Karpas-422 (cell line): ENCODE data around the gene FNDC3B. TPM values are rescaled to one million over a fixed set of nuclear protein-coding genes. Genes with fewer than 3 reads are reported as not detected.

Experiments used
- DNase-seq: peaks from one replicate; pipeline ENCODE4 v3.0.0-alpha.2; 2015
- H2AFZ ChIP-seq: fragments of 200-600 bp; sonication (generic); 2 replicates; pipeline ENCODE4 v1.6.1; 2014; ENCODE audit warnings: antibody characterized with exemption, low read length, mixed read lengths
- H3K27ac ChIP-seq: fragments of 200-600 bp; sonication (generic); 2 replicates; pipeline ENCODE4 v1.5.1; 2014; ENCODE audit warnings: mild to moderate bottlenecking, low read length, moderate library complexity
- H3K27me3 ChIP-seq: fragments of 200-600 bp; sonication (generic); 2 replicates; pipeline ENCODE4 v1.6.1; 2014; ENCODE audit warnings: low read length, mixed read lengths
- H3K36me3 ChIP-seq: fragments of 200-600 bp; sonication (generic); 2 replicates; pipeline ENCODE4 v1.6.1; 2014; ENCODE audit warnings: low read length, mixed read lengths; ENCODE audit not compliant: insufficient read depth
- H3K4me1 ChIP-seq: fragments of 200-600 bp; sonication (generic); 2 replicates; pipeline ENCODE4 v1.6.1; 2014; ENCODE audit warnings: mild to moderate bottlenecking, low read length, mixed read lengths
- H3K4me2 ChIP-seq: fragments of 200-600 bp; sonication (generic); 2 replicates; pipeline ENCODE4 v1.6.1; 2014; ENCODE audit warnings: low read length, low read depth, mild to moderate bottlenecking; ENCODE audit not compliant: poor library complexity, severe bottlenecking
- H3K4me3 ChIP-seq: fragments of 200-600 bp; sonication (generic); 2 replicates; pipeline ENCODE4 v1.5.1; 2014; ENCODE audit warnings: mild to moderate bottlenecking, antibody characterized with exemption, low read length, mixed read lengths
- H3K79me2 ChIP-seq: fragments of 200-600 bp; sonication (generic); 2 replicates; pipeline ENCODE4 v1.6.1; 2014; ENCODE audit warnings: mild to moderate bottlenecking, low read length, mixed read lengths
- H3K9ac ChIP-seq: fragments of 200-600 bp; sonication (generic); 2 replicates; pipeline ENCODE4 v1.6.0; 2014; ENCODE audit warnings: low read length
- H3K9me2 ChIP-seq: fragments of 200-600 bp; sonication (generic), shearing (Covaris generic); replicated peaks from 2 replicates; pipeline ENCODE4 v1.6.0; 2014; ENCODE audit warnings: mild to moderate bottlenecking, low read length, moderate library complexity; ENCODE audit not compliant: insufficient read depth
- H3K9me3 ChIP-seq: fragments of 300-700, 200-600 bp; sonication (generic); 2 replicates; pipeline ENCODE4 v1.6.1; 2014; ENCODE audit warnings: low read length, mixed read lengths
- H4K20me1 ChIP-seq: fragments of 200-600 bp; sonication (generic); 2 replicates; pipeline ENCODE4 v1.6.1; 2014; ENCODE audit warnings: mild to moderate bottlenecking, antibody characterized with exemption, low read length, low read depth; ENCODE audit not compliant: insufficient read depth
- total RNA-seq: library from RNA; depleted of rRNA; stranded (reverse); fragments of >200 nt; shearing (Covaris generic); gene quantifications from 2 replicates; pipeline ENCODE4 v1.2.3, GENCODE V29; 2014; ENCODE audit warnings: low replicate concordance

FNDC3B gene
- total RNA-seq, 1 experiment from 2014 or later = 2.6 TPM

- no peak for DNase-seq
- no peak overlapping the region for H3K9ac ChIP-seq
- H3K4me3 ChIP-seq = no peak overlapping the region
- no peaks in the 10 kb centered on the region for H3K9me3 ChIP-seq
- no peaks in the 10 kb centered on the region for H3K9me2 ChIP-seq
- H3K79me2 ChIP-seq = no peaks in the 10 kb centered on the region
- H3K36me3 ChIP-seq = no peaks in the 10 kb centered on the region
- H4K20me1 ChIP-seq = no peaks in the 10 kb centered on the region
- no peak overlapping the region for H3K27ac ChIP-seq
- no peaks in the 10 kb centered on the region for H3K27me3 ChIP-seq
- H2AFZ ChIP-seq = no peak overlapping the region
- H3K4me2 ChIP-seq = no peak overlapping the region
- H3K4me1 ChIP-seq = no peaks in the 10 kb centered on the region
Measured at GRCh38 chr3:172193436-172193835, 154.1 kb downstream of the FNDC3B start.

- no peak overlapping the region for H3K4me3 ChIP-seq
- H2AFZ ChIP-seq = no peak overlapping the region
- H3K4me2 ChIP-seq = no peak overlapping the region
- no peaks in the 10 kb centered on the region for H3K36me3 ChIP-seq
- H3K27me3 ChIP-seq = no peaks in the 10 kb centered on the region
- H3K9me2 ChIP-seq = no peaks in the 10 kb centered on the region
- H3K9ac ChIP-seq = no peak overlapping the region
- no peak overlapping the region for H3K27ac ChIP-seq
- H3K79me2 ChIP-seq = no peaks in the 10 kb centered on the region
- no peaks in the 10 kb centered on the region for H4K20me1 ChIP-seq
- H3K4me1 ChIP-seq = no peaks in the 10 kb centered on the region
- no peak for DNase-seq
- H3K9me3 ChIP-seq = no peaks in the 10 kb centered on the region
Measured at GRCh38 chr3:172194702-172195406, 155.5 kb downstream of the FNDC3B start.

GRCh38 chr3:172195407-172195754 lies 156.0 kb downstream of the FNDC3B start:
- H3K79me2 ChIP-seq = no peaks in the 10 kb centered on the region
- H4K20me1 ChIP-seq = no peaks in the 10 kb centered on the region
- DNase-seq = no peak

GRCh38 chr3:172197344-172197743 lies 158.0 kb downstream of the FNDC3B start:
- no peaks in the 10 kb centered on the region for H3K79me2 ChIP-seq
- no peaks in the 10 kb centered on the region for H3K36me3 ChIP-seq
- DNase-seq = no peak

More at GRCh38 chr3:172195407-172195754, 156.0 kb downstream of the FNDC3B start:
- Histone ChIP-seq H2AFZ (no peak overlapping the region), H3K4me2 (no peak overlapping the region), H3K27ac (no peak overlapping the region), H3K9me3 (no peaks in the 10 kb centered on the region), H3K27me3 (no peaks in the 10 kb centered on the region), H3K9me2 (no peaks in the 10 kb centered on the region), H3K4me3 (no peak overlapping the region), H3K9ac (no peak overlapping the region), H3K4me1 (no peaks in the 10 kb centered on the region), H3K36me3 (no peaks in the 10 kb centered on the region)

GRCh38 chr3:172198428-172198827 lies 159.1 kb downstream of the FNDC3B start:
- no peaks in the 10 kb centered on the region for H3K79me2 ChIP-seq
- H2AFZ ChIP-seq = no peak overlapping the region
- no peak overlapping the region for H3K27ac ChIP-seq
- H4K20me1 ChIP-seq = no peaks in the 10 kb centered on the region
- no peaks in the 10 kb centered on the region for H3K9me2 ChIP-seq
- H3K36me3 ChIP-seq = no peaks in the 10 kb centered on the region
- H3K4me1 ChIP-seq = no peaks in the 10 kb centered on the region
- no peak overlapping the region for H3K9ac ChIP-seq
- no peak for DNase-seq
- H3K27me3 ChIP-seq = no peaks in the 10 kb centered on the region
- no peak overlapping the region for H3K4me2 ChIP-seq
- no peaks in the 10 kb centered on the region for H3K9me3 ChIP-seq
- no peak overlapping the region for H3K4me3 ChIP-seq

More at GRCh38 chr3:172197344-172197743, 158.0 kb downstream of the FNDC3B start:
- Histone ChIP-seq H3K9ac (no peak overlapping the region), H3K9me3 (no peaks in the 10 kb centered on the region), H4K20me1 (no peaks in the 10 kb centered on the region), H3K4me1 (no peaks in the 10 kb centered on the region), H3K4me3 (no peak overlapping the region), H3K27ac (no peak overlapping the region), H2AFZ (no peak overlapping the region), H3K27me3 (no peaks in the 10 kb centered on the region), H3K9me2 (no peaks in the 10 kb centered on the region), H3K4me2 (no peak overlapping the region)

GRCh38 chr3:172199850-172200369 lies 160.5 kb downstream of the FNDC3B start:
- Histone ChIP-seq H3K9ac (no peak overlapping the region), H3K4me3 (no peak overlapping the region), H3K36me3 (no peaks in the 10 kb centered on the region), H3K9me2 (no peaks in the 10 kb centered on the region), H3K9me3 (no peaks in the 10 kb centered on the region), H3K4me2 (no peak overlapping the region), H4K20me1 (no peaks in the 10 kb centered on the region), H3K27ac (no peak overlapping the region), H3K4me1 (no peaks in the 10 kb centered on the region), H2AFZ (no peak overlapping the region), H3K79me2 (no peaks in the 10 kb centered on the region), H3K27me3 (no peaks in the 10 kb centered on the region)
- DNase-seq = no peak

GRCh38 chr3:172201136-172201869 lies 161.9 kb downstream of the FNDC3B start:
- H3K79me2 ChIP-seq = no peaks in the 10 kb centered on the region
- no peaks in the 10 kb centered on the region for H3K27me3 ChIP-seq
- H3K4me2 ChIP-seq = no peak overlapping the region
- no peak overlapping the region for H3K4me3 ChIP-seq
- H3K9me3 ChIP-seq = no peaks in the 10 kb centered on the region
- H4K20me1 ChIP-seq = no peaks in the 10 kb centered on the region
- no peak overlapping the region for H3K27ac ChIP-seq
- H2AFZ ChIP-seq = no peak overlapping the region
- no peak for DNase-seq
- no peaks in the 10 kb centered on the region for H3K36me3 ChIP-seq
- H3K9ac ChIP-seq = no peak overlapping the region
- no peaks in the 10 kb centered on the region for H3K9me2 ChIP-seq
- H3K4me1 ChIP-seq = no peaks in the 10 kb centered on the region

GRCh38 chr3:172201870-172202236 lies 162.5 kb downstream of the FNDC3B start:
- no peak overlapping the region for H3K27ac ChIP-seq
- no peaks in the 10 kb centered on the region for H3K9me2 ChIP-seq
- H3K36me3 ChIP-seq = no peaks in the 10 kb centered on the region
- H3K9me3 ChIP-seq = no peaks in the 10 kb centered on the region
- H3K4me3 ChIP-seq = no peak overlapping the region
- DNase-seq = no peak
- no peak overlapping the region for H2AFZ ChIP-seq
- no peaks in the 10 kb centered on the region for H3K79me2 ChIP-seq
- no peak overlapping the region for H3K9ac ChIP-seq
- H3K4me1 ChIP-seq = no peaks in the 10 kb centered on the region
- no peak overlapping the region for H3K4me2 ChIP-seq
- no peaks in the 10 kb centered on the region for H3K27me3 ChIP-seq
- H4K20me1 ChIP-seq = no peaks in the 10 kb centered on the region
